Tibial nerve (tissue), 4 donors: ENCODE results near the gene ZNF787. TPM values are rescaled to one million over a fixed set of nuclear protein-coding genes. Genes with fewer than 3 reads are reported as not detected.

Source experiments
- DNase-seq, 2 donors: peaks; one replicate each; pipeline ENCODE4 v3.0.0-alpha.2; 2019; ENCODE audit warnings: low spot score in 2 of 2
- H3K27ac ChIP-seq, 4 donors: fragments of 200-600 bp; sonication (generic) in 3 of 4; one replicate each; pipeline ENCODE4 v1.5.1; 2017 to 2019; ENCODE audit warnings: mild to moderate bottlenecking in 1 of 4
- H3K27me3 ChIP-seq, 2 donors: fragments of 200-600 bp; sonication (generic) in 1 of 2; one replicate each; pipeline versions ENCODE4 v1.5.1 to v1.6.0; 2017 to 2019
- H3K36me3 ChIP-seq, 3 donors: fragments of 200-600 bp; sonication (generic); one replicate each; pipeline ENCODE4 v1.5.1; 2018 to 2019
- H3K4me1 ChIP-seq, 4 donors: fragments of 200-600 bp; sonication (generic) in 3 of 4; one replicate each; pipeline ENCODE4 v1.5.1; 2017 to 2019
- H3K4me3 ChIP-seq, 4 donors: fragments of 200-600 bp; sonication (generic) in 3 of 4; one replicate each; pipeline ENCODE4 v1.5.1; 2017 to 2019; ENCODE audit warnings: mild to moderate bottlenecking in 1 of 4, moderate library complexity in 1 of 4
- H3K9me3 ChIP-seq, 4 donors: fragments of 200-600 bp; sonication (generic) in 3 of 4; one replicate each; pipeline ENCODE4 v1.5.1; 2017 to 2019
- CTCF ChIP-seq, 5 experiments: fragments of 200-600 bp in 3 of 5; fragments of 450-650 bp in 2 of 5; sonication (generic) in 3 of 5; IDR thresholded peaks; one replicate each; pipeline ENCODE4 v1.5.1; 2016 to 2019; ENCODE audit warnings: antibody characterized with exemption in 5 of 5, mild to moderate bottlenecking in 3 of 5, moderate library complexity in 2 of 5
- EP300 ChIP-seq, 2 donors: sonication (generic); formaldehyde crosslinking; IDR thresholded peaks; one replicate each; pipeline ENCODE4 v1.6.1; 2017; ENCODE audit warnings: antibody characterized with exemption in 2 of 2, mild to moderate bottlenecking in 1 of 2
- POLR2A ChIP-seq, 2 donors: fragments of 450-650 bp; IDR thresholded peaks; one replicate each; pipeline ENCODE4 v1.6.1; 2017; ENCODE audit warnings: antibody characterized with exemption in 2 of 2, mild to moderate bottlenecking in 2 of 2, moderate library complexity in 2 of 2
- WGBS, 2 donors: methylation state at CpG; one replicate each; pipeline ENCODE4 v1.1.5; 2018; 5-methylcytosine and 5-hydroxymethylcytosine counted together
- total RNA-seq, 4 donors: library from RNA; depleted of rRNA; stranded (reverse); fragments of >200 nt; gene quantifications; one replicate each; pipeline ENCODE4 v1.1.0, GENCODE V29; 2016

The ZNF787 gene
- 10 to 100 TPM; 13.6 to 21.6 (median 18.5) TPM for total RNA-seq

- peak; percentile 93 to 96 for DNase-seq
- Histone ChIP-seq H3K4me3 (peak within 1 kb of the TSS; percentile 53 to 83 (median 76)), H3K27ac (peak within 1 kb of the TSS; percentile 77 to 99 (median 94)), H3K9me3 (no peaks in the 10 kb centered on the region), H3K36me3 (peaks cover 0 to 15% (median 0%) of the 10 kb centered on the region in 3 donors), H3K4me1 (peaks cover 0 to 47% (median 24%) of the 10 kb centered on the region in 4 donors), H3K27me3 (no peaks in the 10 kb centered on the region)
- TF ChIP-seq POLR2A (IDR thresholded peaks at IDR 0.05) (peak; percentile 4 to 47), CTCF (IDR thresholded peaks at IDR 0.05) (peak in 1 of 5 experiments; percentile 51), EP300 (IDR thresholded peaks at IDR 0.05) (peak; percentile 85 to 92)
- 10 to 12% methylated on average over 28 to 42 of the region's 74 CpGs for WGBS, 2 donors
Observed at GRCh38 chr19:56121180-56122167, at the start of gene ZNF787. ZNF787 (minus strand) TSS chr19:56121295; CDS start chr19:56103217, 18,078 bp downstream.

GRCh38 chr19:56170261-56170660 lies 49.2 kb upstream of the ZNF787 start:
- Histone ChIP-seq H3K36me3 (no peaks in the 10 kb centered on the region), H3K27ac (no peak overlapping the region), H3K4me1 (peaks cover 0 to 4% (median 0%) of the 10 kb centered on the region in 4 donors), H3K27me3 (peaks cover 0 to 12% of the 10 kb centered on the region in 2 donors), H3K9me3 (no peaks in the 10 kb centered on the region), H3K4me3 (no peak overlapping the region)
- no peak for DNase-seq
- 72 to 73% methylated on average over 14 of the region's 14 CpGs for WGBS, 2 donors
- no peak for TF ChIP-seq POLR2A (IDR thresholded peaks at IDR 0.05)

- TF ChIP-seq CTCF (IDR thresholded peaks at IDR 0.05) (no peak), EP300 (IDR thresholded peaks at IDR 0.05) (no peak), POLR2A (IDR thresholded peaks at IDR 0.05) (no peak)
- Histone ChIP-seq H3K4me1 (peaks cover 0 to 4% (median 0%) of the 10 kb centered on the region in 4 donors), H3K4me3 (no peak overlapping the region), H3K36me3 (no peaks in the 10 kb centered on the region), H3K27ac (no peak overlapping the region), H3K27me3 (no peaks in the 10 kb centered on the region), H3K9me3 (no peaks in the 10 kb centered on the region)
- 43 to 46% methylated on average over 7 of the region's 7 CpGs for WGBS, 2 donors
- DNase-seq: no peak
Observed at GRCh38 chr19:56167064-56167578, 46.0 kb upstream of the ZNF787 start.

- WGBS, 2 donors: 89 to 92% methylated on average over 13 of the region's 13 CpGs
- no peak for TF ChIP-seq CTCF (IDR thresholded peaks at IDR 0.05)
- TF ChIP-seq EP300 (IDR thresholded peaks at IDR 0.05): no peak
- no peak for TF ChIP-seq POLR2A (IDR thresholded peaks at IDR 0.05)
- Histone ChIP-seq H3K9me3 (no peaks in the 10 kb centered on the region), H3K27ac (no peak overlapping the region), H3K4me1 (no peaks in the 10 kb centered on the region), H3K27me3 (no peaks in the 10 kb centered on the region), H3K4me3 (no peak overlapping the region), H3K36me3 (peaks cover 0 to 36% (median 0%) of the 10 kb centered on the region in 3 donors)
- no peak for DNase-seq
Observed at GRCh38 chr19:56163097-56163496, 42.0 kb upstream of the ZNF787 start.

- Histone ChIP-seq H3K9me3 (no peaks in the 10 kb centered on the region), H3K27ac (no peak overlapping the region), H3K27me3 (no peaks in the 10 kb centered on the region), H3K36me3 (peaks cover 0 to 45% (median 0%) of the 10 kb centered on the region in 3 donors), H3K4me3 (no peak overlapping the region), H3K4me1 (no peaks in the 10 kb centered on the region)
- TF ChIP-seq POLR2A (IDR thresholded peaks at IDR 0.05): no peak
- no peak for TF ChIP-seq CTCF (IDR thresholded peaks at IDR 0.05)
- TF ChIP-seq EP300 (IDR thresholded peaks at IDR 0.05): no peak
- 62 to 74% methylated on average over 9 of the region's 9 CpGs for WGBS, 2 donors
- DNase-seq: no peak
Observed at GRCh38 chr19:56162258-56162657, 41.2 kb upstream of the ZNF787 start.
